K562 (cell line): Measurements from ENCODE around the gene MINDY3.

Source experiments
- ZBTB33 ChIP-seq: sonication (generic); formaldehyde crosslinking; IDR thresholded peaks from 2 replicates; pipeline ENCODE4 v1.8.1; 2023; ENCODE audit warnings: mild to moderate bottlenecking, missing genetic modification reagents
- ZNF146 ChIP-seq: IDR thresholded peaks from one replicate; pipeline ENCODE4 v1.6.1; 2018; ENCODE audit warnings: missing compliant biosample characterization; ENCODE audit not compliant: unreplicated experiment

GRCh38 chr10:15758618-15759017 lies 101.7 kb downstream of the MINDY3 start:
- TF ChIP-seq ZBTB33 (CRISPR knock-in tag) = no peak
- TF ChIP-seq ZNF146 (CRISPR knock-in tag) = no peak
